CD4-positive, alpha-beta T cell (primary cell): ENCODE measurements around the gene PRKCA. TPM values are rescaled to one million over a fixed set of nuclear protein-coding genes. Genes with fewer than 3 reads are reported as not detected.

Experiments used
- ATAC-seq: fragments of 200-7000 bp; cut with Tn5 transposase; one replicate; pipeline ENCODE4 v1.10.0; 2022; ENCODE audit warnings: mild to moderate bottlenecking; ENCODE audit not compliant: poor library complexity
- CTCF ChIA-PET: fragments of 350-600 bp; sonication (Branson Sonifier 250); formaldehyde crosslinking; loops from one replicate; lab custom pipeline; 2021; ENCODE audit warnings: antibody characterized with exemption, inconsistent platforms; lab: Charles Lee
- POLR2A ChIA-PET: fragments of 350-600 bp; sonication (Branson Sonifier 250); formaldehyde crosslinking; loops from one replicate; lab custom pipeline; 2021; ENCODE audit warnings: antibody characterized with exemption, inconsistent platforms; lab: Charles Lee
- DNase-seq, 14 experiments: peaks; one replicate each; pipeline ENCODE4 v3.0.0-alpha.2; 2013 to 2020; ENCODE audit warnings: mixed read lengths in 2 of 14
- H3K27ac ChIP-seq, 2 donors: one replicate each; pipeline versions ENCODE4 v1.5.1 to v1.7.0; 2013; ENCODE audit warnings: low read length in 2 of 2, low read depth in 1 of 2, mild to moderate bottlenecking in 1 of 2
- H3K27me3 ChIP-seq, 2 experiments: 1 replicate in 1 of 2; 2 replicates in 1 of 2; pipeline versions ENCODE4 v1.6.1 to v1.7.0; 2013; ENCODE audit warnings: low read length in 2 of 2, control low read depth in 1 of 2, mild to moderate bottlenecking in 1 of 2, moderate library complexity in 1 of 2; ENCODE audit not compliant: insufficient read depth in 2 of 2, control insufficient read depth in 1 of 2
- H3K36me3 ChIP-seq: one replicate; pipeline ENCODE4 v1.6.1; 2013; ENCODE audit warnings: low read length, control low read depth; ENCODE audit not compliant: insufficient read depth
- H3K4me1 ChIP-seq: one replicate; pipeline ENCODE4 v1.6.1; 2013; ENCODE audit warnings: low read length, control low read depth; ENCODE audit not compliant: insufficient read depth
- H3K4me3 ChIP-seq: one replicate; pipeline ENCODE4 v1.5.1; 2013; ENCODE audit warnings: mild to moderate bottlenecking, low read length, moderate library complexity
- H3K9me3 ChIP-seq, 2 experiments: 1 replicate in 1 of 2; 2 replicates in 1 of 2; pipeline versions ENCODE4 v1.6.1 to v1.7.0; 2013; ENCODE audit warnings: low read length in 2 of 2, mild to moderate bottlenecking in 2 of 2, control low read depth in 1 of 2, moderate library complexity in 1 of 2; ENCODE audit not compliant: control insufficient read depth in 1 of 2, insufficient read depth in 1 of 2
- H3K27ac Mint-ChIP-seq: one replicate; pipeline ENCODE4 v1.8.0; 2020; ENCODE audit warnings: mixed read lengths
- H3K27me3 Mint-ChIP-seq: one replicate; pipeline ENCODE4 v1.8.0; 2021; ENCODE audit warnings: mixed read lengths
- H3K36me3 Mint-ChIP-seq: one replicate; pipeline ENCODE4 v1.8.0; 2021; ENCODE audit warnings: low read depth, mixed read lengths
- H3K4me1 Mint-ChIP-seq: one replicate; pipeline ENCODE4 v1.8.0; 2021; ENCODE audit warnings: low read depth, mixed read lengths
- H3K4me3 Mint-ChIP-seq: one replicate; pipeline ENCODE4 v1.8.0; 2020; ENCODE audit warnings: mild to moderate bottlenecking, mixed read lengths
- H3K9me3 Mint-ChIP-seq: one replicate; pipeline ENCODE4 v1.8.0; 2020; ENCODE audit warnings: mixed read lengths
- CTCF ChIP-seq: fragments of 200-600 bp; IDR thresholded peaks from one replicate; pipeline ENCODE4 v1.8.0; 2022; ENCODE audit warnings: antibody characterized with exemption, mild to moderate bottlenecking
- intact Hi-C, 2 experiments: fragments of 100-400 bp; cut with DNase I in 1 of 2; cut with micrococcal nuclease in 1 of 2; formaldehyde crosslinking; loops; one replicate each; pipeline versions ENCODE4 v1.15.1 to v1.9.0; 2023 to 2025; cut with DNase I, micrococcal nuclease
- total RNA-seq, 174 experiments: library from RNA in 2 of 174; stranded (reverse) in 2 of 174; gene quantifications; one replicate each; pipeline ENCODE4 v1.2.3 and lab custom pipeline; 2021 to 2026

Gene PRKCA
- total RNA-seq, 2 experiments from 2014 or later, result 84.8 to 88.6 TPM

DNA sequence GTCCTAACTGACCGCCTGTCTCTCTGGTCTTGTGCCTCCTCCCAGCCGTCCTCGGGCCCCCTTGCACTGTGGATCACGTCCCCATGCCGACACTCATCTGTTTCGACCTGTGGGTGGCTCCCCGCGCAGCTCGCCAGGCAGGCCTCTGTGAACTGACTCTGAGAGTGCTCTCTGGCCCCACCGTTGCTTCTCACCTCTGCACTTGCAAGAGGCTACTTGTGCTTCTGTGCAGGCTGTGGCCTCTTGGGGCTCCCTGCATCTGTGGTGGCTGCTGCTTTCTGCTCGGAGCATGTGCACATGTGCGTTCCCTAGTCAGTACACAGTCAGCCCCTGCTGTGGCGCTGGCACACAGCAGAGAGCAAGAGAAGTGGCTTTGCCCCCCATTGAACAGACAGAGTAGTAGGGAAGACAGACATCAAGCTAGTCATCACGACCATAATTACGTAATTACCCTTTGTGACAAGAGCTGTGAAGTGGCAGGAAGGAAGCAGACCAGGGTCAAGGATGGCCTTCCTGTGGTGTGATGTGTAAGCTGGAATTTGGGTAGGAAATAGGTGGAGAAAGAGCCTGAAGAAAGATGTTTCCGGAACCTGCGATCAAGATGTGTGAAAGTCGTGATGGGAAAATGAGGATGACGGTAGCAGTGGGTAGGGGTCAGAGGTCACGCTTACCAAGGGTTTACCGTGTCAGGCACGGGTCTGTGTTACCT, 276.5 kb downstream of the PRKCA start:
- intact Hi-C loops, result no loop called here
- H3K27me3 Mint-ChIP-seq, result no peaks in the 10 kb centered on the region

DNA sequence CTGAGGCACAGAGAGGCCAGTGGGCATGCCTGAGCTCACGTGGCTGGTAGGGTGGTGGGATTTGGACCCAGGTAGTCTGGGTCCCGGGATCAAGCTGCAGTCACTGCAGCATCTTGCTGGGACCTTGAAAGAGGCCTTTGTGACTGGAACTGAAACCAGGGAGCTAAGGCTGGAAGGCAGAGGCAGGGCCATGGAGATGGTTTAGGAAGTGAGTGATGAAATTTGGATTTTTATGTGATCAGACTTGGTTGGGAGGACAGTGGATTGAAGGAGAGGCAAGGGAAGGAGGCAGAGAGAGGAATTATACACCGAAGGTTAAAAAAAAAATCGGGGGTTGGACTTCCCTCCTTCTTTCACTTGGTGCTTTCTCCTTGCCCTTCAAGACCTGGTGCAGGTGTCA, 277.1 kb downstream of the PRKCA start:
- peaks cover 50% of the 10 kb centered on the region for H3K36me3 Mint-ChIP-seq
- intact Hi-C loops, result no loop called here
- H3K4me3 Mint-ChIP-seq, result no peak overlapping the region
- ATAC-seq, result no peak
- H3K27ac Mint-ChIP-seq, result no peak overlapping the region
- H3K4me1 ChIP-seq, result peaks cover 13% of the 10 kb centered on the region
- H3K27me3 ChIP-seq, result no peaks in the 10 kb centered on the region
- ChIA-PET CTCF (no interaction called here), POLR2A (no interaction called here)
- peaks cover 53% of the 10 kb centered on the region for H3K4me1 Mint-ChIP-seq
- no peaks in the 10 kb centered on the region for H3K9me3 Mint-ChIP-seq
- no peak for DNase-seq
- H3K4me3 ChIP-seq, result no peak overlapping the region
- peaks cover 9% of the 10 kb centered on the region for H3K36me3 ChIP-seq
- TF ChIP-seq CTCF, result no peak
- no peaks in the 10 kb centered on the region for H3K27me3 Mint-ChIP-seq
- H3K9me3 ChIP-seq, result peaks cover 0 to 10% of the 10 kb centered on the region in 2 experiments
- no peak overlapping the region for H3K27ac ChIP-seq

More for the DNA sequence above, 276.5 kb downstream of the PRKCA start:
- CTCF ChIA-PET, result no interaction called here
- Histone ChIP-seq H3K36me3 (peaks cover 9% of the 10 kb centered on the region), H3K27ac (no peak overlapping the region), H3K9me3 (peaks cover 0 to 10% of the 10 kb centered on the region in 2 experiments), H3K4me1 (peaks cover 13% of the 10 kb centered on the region), H3K27me3 (no peaks in the 10 kb centered on the region), H3K4me3 (no peak overlapping the region)
- Mint-ChIP-seq H3K4me1 (peaks cover 50% of the 10 kb centered on the region), H3K27ac (no peak overlapping the region), H3K4me3 (no peak overlapping the region), H3K36me3 (peaks cover 47% of the 10 kb centered on the region), H3K9me3 (no peaks in the 10 kb centered on the region)
- ATAC-seq, result no peak
- TF ChIP-seq CTCF, result no peak
- POLR2A ChIA-PET, result no interaction called here
- no peak for DNase-seq

DNA sequence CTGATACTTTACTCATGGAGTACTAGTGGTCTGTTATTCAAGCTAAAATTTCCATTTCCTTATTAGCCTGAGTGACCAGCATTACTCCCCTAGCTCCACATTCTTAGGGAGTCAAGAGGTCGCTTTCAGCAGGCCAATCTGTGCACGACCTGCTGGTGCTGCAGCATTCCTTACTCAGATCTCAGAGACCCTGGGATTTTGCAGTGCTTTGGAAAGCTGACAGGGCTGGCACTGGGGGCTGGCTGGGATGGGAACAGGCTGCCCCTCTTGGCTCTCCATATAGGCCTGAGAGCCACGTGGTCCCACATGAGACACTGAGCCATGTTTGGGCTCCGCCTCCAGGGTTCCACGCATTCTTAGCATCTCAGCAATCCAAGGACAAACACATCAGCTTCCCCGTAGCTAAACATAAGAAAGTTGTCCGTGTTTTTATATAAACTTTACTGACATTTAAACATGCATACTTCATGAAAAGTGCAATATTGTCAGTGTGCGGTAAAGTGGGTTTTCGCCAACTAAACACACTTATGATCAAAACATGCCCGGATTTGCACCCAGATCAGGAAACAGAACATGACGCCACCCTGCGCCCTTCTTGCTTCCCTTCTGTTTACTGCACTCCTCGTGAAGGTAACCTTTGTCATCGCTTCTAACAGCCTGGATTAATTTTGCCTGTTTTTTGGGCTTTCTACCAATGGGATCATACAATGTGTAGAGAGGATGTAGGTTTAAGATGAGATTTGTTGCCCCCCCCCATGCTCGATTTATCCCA, 278.0 kb downstream of the PRKCA start:
- ChIA-PET CTCF (no interaction called here), POLR2A (no interaction called here)
- H3K4me1 ChIP-seq, result peaks cover 13% of the 10 kb centered on the region
- DNase-seq, result no peak
- H3K27ac Mint-ChIP-seq, result no peak overlapping the region
- no peak overlapping the region for H3K4me3 ChIP-seq
- intact Hi-C loops, result no loop called here
- no peak overlapping the region for H3K27ac ChIP-seq
- no peaks in the 10 kb centered on the region for H3K27me3 Mint-ChIP-seq
- TF ChIP-seq CTCF, result no peak
- H3K4me1 Mint-ChIP-seq, result peaks cover 58% of the 10 kb centered on the region
- H3K9me3 Mint-ChIP-seq, result no peaks in the 10 kb centered on the region
- ATAC-seq, result no peak
- H3K36me3 Mint-ChIP-seq, result peaks cover 56% of the 10 kb centered on the region
- peaks cover 0 to 10% of the 10 kb centered on the region in 2 experiments for H3K9me3 ChIP-seq
- peaks cover 9% of the 10 kb centered on the region for H3K36me3 ChIP-seq
- no peak overlapping the region for H3K4me3 Mint-ChIP-seq
- H3K27me3 ChIP-seq, result no peaks in the 10 kb centered on the region
